ENCODE data around the gene AKAP9.
"Not testable (repeated sequence)": the region's sequence is repeated elsewhere in the genome, so short reads cannot be mapped to it uniquely, and the experiment has no call there.

Gene AKAP9

DNA sequence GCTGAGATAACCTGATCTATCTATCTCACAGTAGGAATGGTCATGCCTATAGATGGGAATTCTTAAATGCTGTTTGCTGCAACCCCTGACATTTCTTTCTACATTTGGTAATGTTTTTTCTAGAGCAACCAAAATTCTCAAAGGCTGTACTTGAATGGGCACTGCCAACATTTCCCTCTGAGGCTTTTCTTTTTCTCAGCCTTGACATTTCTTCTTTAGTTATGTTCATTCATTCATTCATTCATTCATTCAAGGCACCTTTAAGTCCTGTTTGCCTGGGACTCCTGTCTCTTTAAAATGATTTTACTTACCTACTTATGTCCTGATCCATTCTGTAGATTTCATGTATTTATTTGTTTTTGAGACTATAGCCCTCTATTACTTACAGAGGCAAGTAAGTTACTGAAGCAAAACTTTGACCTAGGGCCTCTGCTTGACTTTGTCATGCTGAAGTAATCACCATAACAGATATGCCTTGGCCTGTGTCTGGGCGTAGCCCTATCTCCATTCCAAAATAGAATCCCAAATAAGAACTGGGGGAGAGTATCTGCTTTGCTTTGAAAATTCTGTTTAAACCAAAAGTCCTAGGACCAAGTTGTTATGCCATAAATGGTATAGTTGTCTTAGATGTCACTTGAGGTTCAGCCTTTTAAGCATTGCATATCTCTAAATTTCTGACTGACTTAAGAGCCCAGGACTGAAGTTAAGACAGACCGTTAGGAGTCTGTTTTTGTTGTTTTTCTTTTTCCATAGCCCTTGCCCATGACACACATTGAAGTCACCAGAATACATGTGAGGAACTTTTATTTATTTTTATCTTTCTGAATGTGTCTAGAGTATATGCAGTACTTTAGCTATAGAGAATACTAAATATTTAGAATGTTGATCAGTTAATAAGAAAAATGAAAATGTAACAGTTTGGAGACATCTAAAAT lies 59.2 kb downstream of the AKAP9 start:
- DNase-seq (ENCODE audit: low read depth, low spot score): no peak

DNA sequence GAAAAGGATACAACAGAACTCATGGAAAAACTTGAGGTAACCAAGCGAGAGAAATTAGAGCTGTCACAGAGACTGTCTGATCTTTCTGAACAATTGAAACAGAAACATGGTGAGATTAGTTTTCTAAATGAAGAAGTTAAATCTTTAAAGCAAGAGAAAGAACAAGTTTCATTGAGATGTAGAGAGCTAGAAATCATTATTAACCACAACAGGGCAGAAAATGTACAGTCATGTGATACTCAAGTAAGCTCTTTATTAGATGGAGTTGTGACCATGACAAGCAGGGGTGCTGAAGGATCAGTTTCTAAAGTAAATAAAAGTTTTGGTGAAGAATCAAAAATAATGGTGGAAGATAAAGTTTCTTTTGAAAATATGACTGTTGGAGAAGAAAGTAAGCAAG lies 62.1 kb downstream of the AKAP9 start:
- H3K27ac ChIP-seq: no peak overlapping the region
- no peak for DNase-seq (ENCODE audit: low read depth, low spot score)

More for the DNA sequence above, 59.2 kb downstream of the AKAP9 start:
- no peak overlapping the region for H3K27ac ChIP-seq

DNA sequence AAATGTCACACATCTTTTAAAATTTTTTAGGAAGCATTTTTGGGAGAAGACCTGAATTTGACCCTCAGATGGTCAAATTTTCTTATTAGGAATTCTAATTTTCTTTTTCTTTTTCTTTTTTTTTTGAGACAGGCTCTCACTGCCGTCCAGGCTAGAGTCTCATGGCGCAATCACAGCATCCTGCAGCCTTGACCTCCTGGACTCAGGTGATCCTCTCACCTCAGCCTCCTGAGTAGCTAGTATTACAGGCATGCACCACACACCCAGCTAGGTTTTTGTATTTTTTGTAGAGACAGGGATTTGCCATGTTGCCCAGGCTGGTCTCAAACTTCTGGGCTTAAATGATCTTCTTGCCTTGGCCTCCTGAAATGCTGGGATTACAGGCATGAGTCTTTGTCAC lies 65.4 kb downstream of the AKAP9 start:
- no peak overlapping the region for H3K27ac ChIP-seq
- no peak for DNase-seq (ENCODE audit: low read depth, low spot score)

DNA sequence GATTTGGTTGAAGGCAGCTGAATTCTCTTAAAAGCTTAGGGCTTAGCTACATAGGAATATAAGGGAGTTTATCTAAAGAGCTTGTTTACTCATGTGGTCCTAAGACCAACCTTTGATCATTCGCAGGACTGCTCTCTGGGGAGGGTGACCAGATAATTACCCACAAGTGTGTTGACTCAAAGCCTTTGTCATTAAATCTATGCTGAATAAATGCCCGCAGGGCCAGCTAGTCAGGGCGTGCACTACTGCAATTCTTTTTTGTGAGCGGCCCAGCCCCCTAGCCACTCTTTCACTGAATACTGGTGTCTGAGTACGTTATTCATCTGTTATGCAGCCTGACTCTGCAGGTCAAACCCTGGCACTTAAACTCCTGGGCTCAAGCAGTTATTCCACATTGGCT lies 69.6 kb downstream of the AKAP9 start:
- H3K27ac ChIP-seq: no peak overlapping the region
- DNase-seq (ENCODE audit: low read depth, low spot score): no peak

DNA sequence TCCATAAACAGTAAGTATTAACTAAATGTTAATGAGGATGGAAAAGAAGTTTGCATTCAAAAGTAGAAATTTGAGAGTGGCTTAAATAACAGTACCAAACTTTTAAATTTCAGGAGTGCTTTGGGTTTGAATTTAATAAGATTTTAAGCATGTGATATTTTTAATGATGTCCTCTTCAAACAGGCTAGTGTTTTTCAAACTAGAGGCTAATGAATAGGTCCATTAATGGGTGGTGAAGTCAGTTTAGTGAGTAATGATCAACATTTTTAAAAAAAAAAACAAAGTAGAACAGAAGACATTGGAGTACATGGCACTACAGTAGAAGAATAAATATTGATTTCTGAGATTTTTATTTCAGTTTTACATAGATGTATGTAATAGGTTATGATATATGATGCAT lies 72.9 kb downstream of the AKAP9 start:
- H3K27ac ChIP-seq: no peak overlapping the region
- no peak for DNase-seq (ENCODE audit: low read depth, low spot score)

DNA sequence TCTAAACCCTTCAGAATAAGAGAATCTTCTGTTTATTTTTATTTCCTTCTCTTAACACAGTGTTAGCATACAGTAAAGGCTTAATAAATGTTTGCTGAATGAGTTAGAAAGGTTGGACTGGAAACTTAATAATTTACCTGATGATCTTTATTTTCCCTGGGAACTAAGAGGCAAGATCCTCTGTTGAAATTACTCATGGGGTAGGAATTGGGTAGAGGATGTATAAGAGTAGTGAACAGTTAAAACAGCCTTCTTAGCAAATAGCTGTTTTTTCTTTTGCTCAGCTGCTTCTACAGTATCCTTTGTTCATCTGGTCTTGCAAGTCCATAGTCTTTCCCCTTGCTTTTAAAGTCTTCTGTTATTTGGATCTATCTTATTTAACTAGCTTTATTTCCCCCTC lies 80.0 kb downstream of the AKAP9 start:
- no peak for DNase-seq (ENCODE audit: low read depth, low spot score)
- H3K27ac ChIP-seq: no peak overlapping the region

DNA sequence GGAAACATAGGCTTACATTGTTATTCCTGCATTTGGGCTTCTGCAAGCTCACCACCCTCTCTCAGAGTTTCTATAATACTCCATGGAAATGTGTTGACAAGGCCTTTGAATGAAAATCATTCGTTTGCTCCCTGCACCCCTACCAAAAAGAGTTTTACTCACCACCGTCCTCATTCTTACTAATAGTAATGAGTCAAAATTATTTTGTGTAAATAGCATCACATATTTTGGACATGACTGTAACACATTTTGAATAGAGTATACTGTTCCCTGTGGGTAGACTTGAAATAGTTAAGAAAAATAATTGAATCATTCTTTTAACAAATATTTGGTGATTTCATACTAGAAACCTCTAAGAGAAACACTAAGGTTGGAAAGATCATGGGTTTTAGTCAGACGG lies 84.6 kb downstream of the AKAP9 start:
- peak overlapping the region; percentile 39 for H3K27ac ChIP-seq
- peak; percentile 10 for DNase-seq (ENCODE audit: low read depth, low spot score)

DNA sequence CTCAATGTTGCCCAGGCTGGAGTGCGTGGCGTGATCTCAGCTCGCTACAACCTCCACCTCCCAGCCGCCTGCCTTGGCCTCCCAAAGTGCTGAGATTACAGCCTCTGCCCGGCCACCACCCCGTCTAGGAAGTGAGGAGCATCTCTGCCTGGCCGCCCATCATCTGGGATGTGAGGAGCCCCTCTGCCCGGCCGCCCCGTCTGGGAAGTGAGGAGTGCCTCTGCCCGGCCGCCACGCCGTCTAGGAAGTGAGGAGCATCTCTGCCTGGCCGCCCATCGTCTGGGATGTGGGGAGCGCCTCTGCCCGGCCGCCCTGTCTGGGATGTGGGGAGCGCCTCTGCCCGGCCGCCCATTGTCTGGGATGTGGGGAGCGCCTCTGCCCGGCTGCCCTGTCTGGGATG lies 86.0 kb downstream of the AKAP9 start:
- H3K27ac ChIP-seq; DNase-seq (ENCODE audit: low read depth, low spot score): not testable (repeated sequence)

DNA sequence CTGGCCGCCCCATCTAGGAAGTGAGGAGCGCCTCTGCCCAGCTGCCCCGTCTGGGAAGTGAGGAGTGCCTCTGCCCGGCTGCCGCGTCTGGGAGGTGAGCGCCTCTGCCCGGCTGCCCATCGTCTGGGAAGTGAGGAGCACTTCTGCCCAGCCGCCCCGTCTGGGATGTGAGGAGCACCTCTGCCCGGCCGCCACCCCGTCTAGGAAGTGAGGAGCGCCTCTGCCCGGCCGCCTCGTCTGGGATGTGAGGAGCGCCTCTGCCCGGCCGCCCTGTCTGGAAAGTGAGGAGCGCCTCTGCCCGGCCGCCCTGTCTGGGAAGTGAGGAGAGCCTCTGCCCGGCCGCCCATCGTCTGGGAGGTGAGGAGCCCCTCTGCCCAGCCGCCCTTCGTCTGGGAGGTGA lies 86.5 kb downstream of the AKAP9 start:
- not testable (repeated sequence) for H3K27ac ChIP-seq; DNase-seq (ENCODE audit: low read depth, low spot score)

DNA sequence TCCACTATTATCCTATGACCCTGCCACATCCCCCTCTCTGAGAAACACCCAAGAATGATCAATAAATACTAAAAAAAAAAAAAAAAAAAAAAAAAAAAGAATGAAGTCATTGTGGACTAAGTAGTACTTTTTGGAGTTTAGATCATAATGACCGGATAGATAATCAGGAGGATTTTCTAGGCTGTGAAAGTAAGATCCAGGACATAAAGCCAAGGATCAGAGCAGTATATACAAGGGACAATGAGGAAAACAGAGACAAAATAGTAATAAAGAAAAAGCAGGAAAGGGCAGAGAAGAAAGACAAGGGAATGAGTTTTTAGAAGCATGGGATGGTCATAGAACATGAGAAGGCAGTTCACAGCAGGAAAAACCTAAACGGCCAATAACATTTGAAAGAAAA lies 87.6 kb downstream of the AKAP9 start:
- no peak for DNase-seq (ENCODE audit: low read depth, low spot score)
- H3K27ac ChIP-seq: no peak overlapping the region

DNA sequence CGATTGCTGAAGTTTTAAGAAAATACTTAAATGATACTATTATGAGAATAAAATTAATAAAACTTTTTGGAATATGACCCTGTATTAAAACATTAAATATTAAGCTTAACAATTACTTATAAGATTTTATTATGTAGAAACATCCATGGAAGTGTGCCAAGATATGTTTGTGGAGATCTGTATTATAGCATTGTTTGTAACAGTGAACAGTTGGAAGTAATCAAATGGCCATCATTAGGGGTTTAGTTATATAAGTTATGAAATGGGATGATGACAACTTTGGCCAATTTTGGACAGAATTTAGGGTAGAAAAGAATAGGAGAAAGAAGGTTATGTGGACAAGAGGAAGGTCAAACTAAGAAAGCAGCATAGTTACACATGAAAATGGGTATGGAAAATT lies 88.0 kb downstream of the AKAP9 start:
- DNase-seq (ENCODE audit: low read depth, low spot score): no peak
- no peak overlapping the region for H3K27ac ChIP-seq

DNA sequence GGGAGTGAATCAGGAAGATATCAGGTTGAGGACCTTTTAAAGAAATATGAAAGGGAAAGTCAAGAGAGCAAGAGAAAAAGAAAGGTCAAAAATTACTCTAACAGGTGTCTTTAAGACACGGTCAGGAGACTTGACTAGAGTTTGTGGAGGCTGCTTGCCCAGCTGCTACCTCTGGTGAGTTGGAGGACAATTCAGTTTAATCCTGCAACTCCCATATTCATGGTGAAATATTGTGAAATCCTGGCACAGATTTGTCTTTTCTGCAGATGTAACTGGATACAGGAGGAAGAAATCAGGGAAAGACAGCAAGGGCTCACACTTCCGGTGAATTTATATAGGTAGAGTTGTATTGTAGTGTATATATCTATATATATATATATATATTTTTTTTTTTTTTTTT lies 93.5 kb downstream of the AKAP9 start:
- no peak overlapping the region for H3K27ac ChIP-seq
- no peak for DNase-seq (ENCODE audit: low read depth, low spot score)

DNA sequence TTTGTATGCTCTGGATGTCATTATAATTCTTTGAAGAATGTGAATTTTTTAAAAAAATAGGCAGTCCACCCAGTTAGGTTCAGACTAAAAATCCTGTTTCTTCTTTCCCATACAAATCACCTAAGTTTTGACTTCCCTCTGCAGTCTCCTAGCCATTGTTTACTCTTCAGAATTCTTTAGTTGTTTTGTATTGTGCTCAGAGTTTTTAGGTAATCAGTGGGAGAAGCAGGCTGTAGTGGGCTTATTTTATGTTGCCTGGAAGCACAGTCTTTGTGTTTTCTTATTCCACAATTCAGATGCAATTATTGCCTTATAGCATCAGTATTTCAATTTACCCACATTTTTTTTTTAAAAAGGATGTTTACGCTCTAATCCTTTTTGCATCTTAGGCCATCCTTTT lies 94.9 kb downstream of the AKAP9 start:
- H3K27ac ChIP-seq: no peak overlapping the region
- no peak for DNase-seq (ENCODE audit: low read depth, low spot score)

DNA sequence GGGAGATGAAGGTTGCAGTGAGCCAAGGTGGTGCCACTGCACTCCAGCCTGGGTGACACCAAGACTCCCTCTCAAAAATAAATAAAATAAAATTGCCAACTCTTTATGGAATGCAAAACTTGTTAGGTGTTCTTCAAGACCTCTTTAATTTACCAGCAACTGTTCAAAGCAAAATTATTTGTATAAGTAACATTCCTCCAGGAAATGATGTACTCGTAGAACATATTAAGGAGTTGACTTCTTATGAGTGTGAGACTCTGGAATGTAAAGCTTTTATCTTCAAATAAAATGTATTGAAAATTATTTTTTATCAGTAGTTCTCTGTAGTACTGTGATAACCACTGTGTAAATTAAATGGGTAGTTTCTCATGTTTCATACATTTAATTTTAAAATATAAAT lies 99.2 kb downstream of the AKAP9 start:
- no peak overlapping the region for H3K27ac ChIP-seq
- no peak for DNase-seq (ENCODE audit: low read depth, low spot score)

DNA sequence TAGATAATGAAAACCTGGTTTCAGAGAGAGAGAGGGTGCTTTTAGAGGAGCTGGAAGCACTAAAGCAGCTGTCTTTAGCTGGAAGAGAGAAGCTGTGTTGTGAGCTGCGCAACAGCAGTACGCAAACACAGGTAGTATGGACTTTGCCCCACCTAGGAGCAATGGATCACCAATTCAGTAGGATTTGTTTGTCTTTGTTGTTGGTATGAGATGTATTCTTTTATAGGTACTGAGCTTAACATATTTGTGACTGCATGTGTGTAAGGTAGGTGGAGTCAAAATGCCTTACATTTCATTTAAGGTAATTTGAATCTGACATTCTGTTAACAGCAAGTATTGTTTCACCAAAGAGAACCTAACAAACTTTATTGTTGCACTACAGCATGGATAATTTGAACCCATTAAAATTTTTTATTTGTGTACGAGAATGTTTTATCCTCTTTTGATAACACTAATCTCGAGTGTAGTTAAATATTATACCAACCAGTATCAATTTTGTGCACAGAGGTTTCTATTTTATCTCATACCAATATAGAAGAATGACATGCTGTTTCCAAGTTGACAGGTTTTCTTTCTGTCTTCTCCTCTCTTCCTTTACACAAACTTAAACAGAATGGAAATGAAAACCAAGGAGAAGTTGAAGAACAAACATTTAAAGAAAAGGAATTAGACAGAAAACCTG lies 101.5 kb downstream of the AKAP9 start:
- no peak overlapping the region for H3K27ac ChIP-seq
- DNase-seq (ENCODE audit: low read depth, low spot score): no peak

DNA sequence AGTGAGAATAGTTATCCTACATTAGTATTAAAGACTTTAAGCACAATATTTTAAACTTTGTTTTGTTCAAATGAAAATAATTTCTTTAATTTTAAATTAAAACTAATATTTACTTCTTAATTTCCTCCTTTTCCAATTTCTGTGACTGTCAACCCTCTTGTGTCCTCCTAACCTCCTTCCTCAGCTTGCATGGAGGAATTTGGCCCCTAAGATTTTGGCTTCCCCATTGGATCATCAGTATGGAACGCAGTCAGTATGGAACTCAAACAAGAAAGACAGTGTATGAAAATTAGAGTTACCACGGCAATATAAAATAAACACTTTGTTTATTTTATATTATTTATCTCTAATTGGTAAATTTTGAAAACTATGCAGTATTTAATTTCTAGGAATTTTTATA lies 102.4 kb downstream of the AKAP9 start:
- H3K27ac ChIP-seq: no peak overlapping the region
- DNase-seq (ENCODE audit: low read depth, low spot score): no peak

DNA sequence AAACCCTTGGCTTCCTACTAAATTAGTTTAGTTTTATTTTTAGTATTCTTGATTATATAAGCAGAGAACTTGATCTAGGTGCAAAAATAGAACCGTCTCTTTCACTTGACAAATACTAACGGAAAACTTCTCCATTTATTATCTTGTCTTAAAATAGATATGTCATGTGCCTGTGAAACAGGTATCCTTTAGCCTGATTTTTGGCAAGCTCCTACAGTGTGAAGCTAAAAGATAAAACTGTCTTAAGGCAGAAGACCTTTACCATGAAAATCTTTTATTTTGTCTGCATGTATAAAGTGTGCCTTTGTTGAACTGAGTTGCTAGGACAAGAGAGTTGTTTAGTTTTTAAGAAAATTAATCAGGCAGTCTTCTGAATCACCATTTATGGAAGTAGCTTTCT lies 103.0 kb downstream of the AKAP9 start:
- no peak overlapping the region for H3K27ac ChIP-seq
- no peak for DNase-seq (ENCODE audit: low read depth, low spot score)

DNA sequence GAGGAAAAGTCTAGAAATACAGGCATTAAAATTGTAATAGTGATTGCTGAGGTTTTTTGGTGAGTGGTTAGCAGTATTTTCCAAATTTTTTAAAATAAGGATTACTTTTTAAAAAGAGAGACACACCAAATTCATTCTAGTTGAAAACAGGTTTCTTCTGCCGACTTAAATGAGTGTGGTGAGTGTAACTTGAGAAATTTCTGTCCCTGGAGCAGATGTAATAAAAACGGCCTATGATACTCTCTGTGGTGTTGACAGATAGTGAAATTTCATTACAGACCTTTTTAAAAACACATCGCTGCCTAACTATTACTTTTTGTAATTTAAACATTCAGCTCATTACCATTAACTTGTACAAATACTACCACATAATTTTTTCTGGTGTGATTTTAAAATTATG lies 103.5 kb downstream of the AKAP9 start:
- no peak for DNase-seq (ENCODE audit: low read depth, low spot score)
- no peak overlapping the region for H3K27ac ChIP-seq

DNA sequence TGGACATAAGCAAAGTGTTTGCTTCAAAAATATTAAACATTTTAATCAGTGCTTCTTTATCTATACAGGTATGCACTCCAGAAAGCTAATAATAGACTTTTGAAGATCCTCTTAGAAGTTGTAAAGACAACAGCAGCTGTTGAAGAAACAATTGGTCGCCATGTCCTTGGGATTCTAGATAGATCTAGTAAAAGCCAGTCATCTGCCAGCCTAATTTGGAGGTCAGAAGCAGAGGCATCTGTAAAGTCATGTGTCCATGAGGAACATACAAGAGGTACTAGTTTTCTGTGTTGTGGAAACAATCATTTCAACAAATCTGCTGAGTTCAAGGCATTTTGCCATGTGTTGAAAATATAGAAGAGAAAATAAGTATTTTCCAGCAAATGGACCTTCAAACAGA lies 104.3 kb downstream of the AKAP9 start:
- no peak overlapping the region for H3K27ac ChIP-seq
- no peak for DNase-seq (ENCODE audit: low read depth, low spot score)

DNA sequence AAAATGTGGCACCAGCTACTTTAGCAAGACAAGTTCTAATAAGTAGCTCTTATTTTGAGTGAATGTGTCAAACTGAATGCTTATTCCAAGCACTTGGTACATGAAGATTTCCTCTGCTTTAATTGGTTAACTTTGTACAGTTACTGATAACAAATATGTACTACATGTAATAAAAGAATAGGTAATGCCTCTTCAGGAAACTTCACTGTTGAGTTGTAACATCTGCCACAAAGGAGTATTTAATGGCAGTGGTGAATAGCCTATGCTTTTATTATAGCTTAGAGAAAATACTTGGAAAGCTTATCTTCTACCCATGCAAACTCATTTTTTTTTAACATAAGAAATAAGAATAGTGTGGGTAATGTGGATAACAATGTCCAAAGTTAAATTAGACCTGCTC lies 111.0 kb downstream of the AKAP9 start:
- H3K27ac ChIP-seq: no peak overlapping the region

DNA sequence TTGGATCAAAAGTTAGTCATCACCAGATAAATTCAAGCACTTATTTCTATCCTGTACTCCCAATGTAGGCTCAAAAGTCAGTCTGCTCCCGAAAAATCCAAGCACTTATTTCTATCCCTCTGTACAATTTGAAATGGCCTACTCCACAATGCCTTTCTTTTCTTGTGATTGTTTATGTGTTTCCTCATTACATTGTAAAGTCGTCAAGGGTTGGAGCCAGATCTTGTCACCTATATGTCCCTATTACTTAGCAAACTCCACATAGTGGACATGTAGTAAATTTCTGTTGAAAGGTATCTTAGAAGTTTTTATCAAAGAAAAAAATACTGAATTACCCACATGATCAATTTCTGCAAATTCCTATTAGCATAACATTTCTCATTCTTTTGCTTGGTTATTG lies 111.5 kb downstream of the AKAP9 start:
- H3K27ac ChIP-seq: no peak overlapping the region
- DNase-seq (ENCODE audit: low read depth, low spot score): no peak

More for the DNA sequence above, 111.0 kb downstream of the AKAP9 start:
- DNase-seq (ENCODE audit: low read depth, low spot score): no peak

DNA sequence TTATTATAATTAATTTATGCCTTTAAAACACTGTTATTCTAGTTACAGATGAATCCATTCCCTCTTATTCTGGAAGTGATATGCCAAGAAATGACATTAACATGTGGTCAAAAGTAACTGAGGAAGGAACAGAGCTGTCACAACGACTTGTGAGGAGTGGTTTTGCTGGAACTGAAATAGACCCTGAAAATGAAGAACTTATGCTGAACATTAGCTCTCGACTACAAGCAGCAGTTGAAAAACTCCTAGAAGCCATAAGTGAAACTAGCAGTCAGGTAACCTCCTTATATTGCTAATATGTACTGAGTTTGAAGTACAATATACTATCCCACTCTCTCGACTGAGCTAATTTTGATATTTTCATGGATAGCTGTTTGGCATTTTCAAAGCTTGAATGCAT lies 112.0 kb downstream of the AKAP9 start:
- no peak overlapping the region for H3K27ac ChIP-seq
- no peak for DNase-seq (ENCODE audit: low read depth, low spot score)

All from epithelial cell of prostate (primary cell).